ENCODE measurements around the gene KLHL29. TPM values are rescaled to one million over a fixed set of nuclear protein-coding genes. Genes with fewer than 3 reads are reported as not detected.

Gene KLHL29
- total RNA-seq, 2 experiments from 2014 or later = 0.23 to 0.66 TPM

- no peaks in the 10 kb centered on the region for H3K4me1 ChIP-seq (ENCODE audit: insufficient read depth, low read length, poor library complexity, severe bottlenecking)
- POLR2A ChIA-PET = no interaction called here
- H3K79me2 ChIP-seq (ENCODE audit: insufficient read depth, low read depth, low read length) = no peaks in the 10 kb centered on the region
- intact Hi-C loops (cut with micrococcal nuclease; ENCODE audit: unreplicated experiment) = no loop called here
- no peak for TF ChIP-seq EZH2phosphoT487 (IDR thresholded peaks at IDR 0.05; ENCODE audit: borderline replicate concordance, low read depth, low read length)
- TF ChIP-seq CTCF (conservative IDR thresholded peaks at IDR 0.05; ENCODE audit: low read length) = no peak
- no peak overlapping the region for H2AFZ ChIP-seq (ENCODE audit: low read length)
- H3K4me3 ChIP-seq (ENCODE audit: low read depth, low read length, poor library complexity, severe bottlenecking) = no peak overlapping the region
- no peaks in the 10 kb centered on the region for H3K36me3 ChIP-seq (ENCODE audit: insufficient read depth, low read length)
- CTCF ChIA-PET (ENCODE audit: unreplicated experiment) = no interaction called here
- H3K27ac ChIP-seq (ENCODE audit: low read depth, low read length, poor library complexity, severe bottlenecking) = no peak overlapping the region
- no peaks in the 10 kb centered on the region for H3K9me3 ChIP-seq (ENCODE audit: low read length)
- H4K20me1 ChIP-seq (ENCODE audit: insufficient read depth, low read length) = no peaks in the 10 kb centered on the region
- DNase-seq (ENCODE audit: low spot score) = no peak
- H3K4me2 ChIP-seq (ENCODE audit: low read length) = no peak overlapping the region
- H3K9me2 ChIP-seq (ENCODE audit: insufficient read depth, low read length) = no peaks in the 10 kb centered on the region
- no TSS peak for BruUV-seq (replicated peaks)
These were observed 28.3 kb upstream of the KLHL29 start for GRCh38 chr2:23356711-23357110.

DNA sequence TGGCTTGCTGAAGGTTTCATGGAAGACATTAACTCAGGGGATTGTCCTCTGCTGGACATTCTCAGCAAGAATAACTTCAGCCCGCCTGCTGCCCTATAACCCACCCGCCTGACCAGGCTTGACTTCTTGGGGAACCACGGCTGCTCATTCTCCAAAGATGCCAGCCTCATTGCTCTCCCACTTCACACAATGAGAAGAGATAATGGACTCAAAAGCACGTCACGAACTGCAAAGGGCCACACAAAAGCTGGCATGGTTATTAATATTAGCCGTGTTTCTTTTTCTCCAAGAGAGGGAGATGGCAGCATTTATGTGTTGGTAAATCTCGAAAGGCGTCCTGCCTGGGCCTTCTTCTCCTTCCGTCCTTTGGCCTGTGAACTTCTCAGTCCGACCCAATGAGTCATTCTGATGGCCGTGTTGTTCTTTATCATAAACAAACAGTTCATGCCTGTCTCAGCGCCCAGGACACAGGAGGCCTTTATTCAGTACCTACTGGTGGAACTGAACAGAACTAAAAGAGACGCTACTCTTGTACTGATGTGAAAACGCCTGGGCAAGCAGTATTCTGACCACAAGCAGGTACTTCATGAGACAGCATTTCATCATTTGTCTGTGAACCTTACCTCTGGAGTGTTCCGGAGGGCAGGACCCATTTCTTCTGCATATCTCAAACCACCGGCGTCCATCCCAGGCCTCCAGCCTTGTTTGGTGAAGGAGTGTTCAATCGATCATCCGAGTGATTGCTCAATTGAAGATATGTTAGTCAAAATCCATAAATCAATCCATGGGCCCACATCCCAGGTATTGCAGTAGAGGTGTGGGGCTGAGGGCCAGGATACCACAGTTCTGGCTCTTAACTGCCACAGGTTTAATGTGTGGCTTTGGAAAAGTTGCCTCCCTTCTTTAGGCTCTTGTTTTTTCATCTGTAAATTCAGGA, 25.1 kb upstream of the KLHL29 start:
- CTCF ChIA-PET (ENCODE audit: unreplicated experiment) = no interaction called here
- no peaks in the 10 kb centered on the region for H3K79me2 ChIP-seq (ENCODE audit: insufficient read depth, low read depth, low read length)
- H4K20me1 ChIP-seq (ENCODE audit: insufficient read depth, low read length) = no peaks in the 10 kb centered on the region
- intact Hi-C loops (cut with micrococcal nuclease; ENCODE audit: unreplicated experiment) = no loop called here
- H3K4me1 ChIP-seq (ENCODE audit: insufficient read depth, low read length, poor library complexity, severe bottlenecking) = no peaks in the 10 kb centered on the region
- TF ChIP-seq CTCF (conservative IDR thresholded peaks at IDR 0.05; ENCODE audit: low read length) = no peak
- H3K36me3 ChIP-seq (ENCODE audit: insufficient read depth, low read length) = no peaks in the 10 kb centered on the region
- POLR2A ChIA-PET = no interaction called here
- no peak overlapping the region for H3K27ac ChIP-seq (ENCODE audit: low read depth, low read length, poor library complexity, severe bottlenecking)
- no peaks in the 10 kb centered on the region for H3K9me3 ChIP-seq (ENCODE audit: low read length)
- no peak overlapping the region for H3K4me2 ChIP-seq (ENCODE audit: low read length)
- H3K4me3 ChIP-seq (ENCODE audit: low read depth, low read length, poor library complexity, severe bottlenecking) = no peak overlapping the region
- no peak overlapping the region for H2AFZ ChIP-seq (ENCODE audit: low read length)
- no peaks in the 10 kb centered on the region for H3K9me2 ChIP-seq (ENCODE audit: insufficient read depth, low read length)
- BruUV-seq (replicated peaks) = no TSS peak
- DNase-seq (ENCODE audit: low spot score) = no peak

GRCh38 chr2:23360571-23361125, 24.3 kb upstream of the KLHL29 start:
- TF ChIP-seq CTCF (conservative IDR thresholded peaks at IDR 0.05; ENCODE audit: low read length) (no peak), EZH2phosphoT487 (IDR thresholded peaks at IDR 0.05; ENCODE audit: borderline replicate concordance, low read depth, low read length) (no peak)
- CTCF ChIA-PET (ENCODE audit: unreplicated experiment) = no interaction called here
- Histone ChIP-seq H2AFZ (ENCODE audit: low read length) (no peak overlapping the region), H4K20me1 (ENCODE audit: insufficient read depth, low read length) (no peaks in the 10 kb centered on the region), H3K27ac (ENCODE audit: low read depth, low read length, poor library complexity, severe bottlenecking) (no peak overlapping the region), H3K9me3 (ENCODE audit: low read length) (no peaks in the 10 kb centered on the region), H3K4me2 (ENCODE audit: low read length) (no peak overlapping the region), H3K4me1 (ENCODE audit: insufficient read depth, low read length, poor library complexity, severe bottlenecking) (no peaks in the 10 kb centered on the region), H3K4me3 (ENCODE audit: low read depth, low read length, poor library complexity, severe bottlenecking) (no peak overlapping the region), H3K79me2 (ENCODE audit: insufficient read depth, low read depth, low read length) (no peaks in the 10 kb centered on the region), H3K9me2 (ENCODE audit: insufficient read depth, low read length) (no peaks in the 10 kb centered on the region), H3K36me3 (ENCODE audit: insufficient read depth, low read length) (no peaks in the 10 kb centered on the region)
- DNase-seq (ENCODE audit: low spot score) = no peak
- BruUV-seq (replicated peaks) = no TSS peak
- POLR2A ChIA-PET = no interaction called here
- intact Hi-C loops (cut with micrococcal nuclease; ENCODE audit: unreplicated experiment) = no loop called here

Measured in OCI-LY7 (cell line).